ENCODE results near the gene IER5L. TPM values are rescaled to one million over a fixed set of nuclear protein-coding genes. Genes with fewer than 3 reads are reported as not detected.
A peak's percentile ranks its signal among the peaks of the same experiment; 100 is the strongest.

IER5L gene
- total and polyA plus RNA-seq, 9 of the 15 experiments (the other 6 are each of a cell fraction or from before 2014, with no cell fraction given), result 0.14 to 11.9 (median 0.52) TPM

- TF ChIP-seq MEF2D (tag; conservative IDR thresholded peaks at IDR 0.05; ENCODE audit: low read depth) (no peak), SMARCC2 (IDR thresholded peaks at IDR 0.05; ENCODE audit: low read depth) (no peak), ATF6 (CRISPR knock-in tag; IDR thresholded peaks at IDR 0.05) (no peak), ZNF696 (CRISPR knock-in tag; conservative IDR thresholded peaks at IDR 0.05) (no peak), SMARCA5 (IDR thresholded peaks at IDR 0.05) (0 out of 2 replicates have a peak, but pooled peaks have one; percentile 32), ZNF133 (CRISPR knock-in tag; IDR thresholded peaks at IDR 0.05) (no peak), ZNF280A (IDR thresholded peaks at IDR 0.05; ENCODE audit: low read depth, partially characterized antibody) (no peak), MED1 (CRISPR knock-in tag; IDR thresholded peaks at IDR 0.05; ENCODE audit: borderline replicate concordance) (no peak), TCF15 (CRISPR knock-in tag; IDR thresholded peaks at IDR 0.05) (no peak), XRCC5 (IDR thresholded peaks at IDR 0.05; ENCODE audit: low read depth, low read length) (no peak; the same call in none of the 2 replicates), RBFOX2 (IDR thresholded peaks at IDR 0.05; ENCODE audit: low read depth, low read length) (no peak), POLR2AphosphoS5 (IDR thresholded peaks at IDR 0.05; ENCODE audit: control insufficient read depth, insufficient read depth, low read depth, low read length) (no peak), GTF3C2 (IDR thresholded peaks at IDR 0.05; ENCODE audit: borderline replicate concordance, extremely low read depth, insufficient read length) (no peak), KDM2B (CRISPR knock-in tag; IDR thresholded peaks at IDR 0.05) (peak; percentile 4; the same call in 1 of the 2 replicates), SIRT6 (IDR thresholded peaks at IDR 0.05; ENCODE audit: low read depth, low read length) (no peak), ZNF76 (CRISPR knock-in tag; IDR thresholded peaks at IDR 0.05; ENCODE audit: borderline replicate concordance) (no peak), IRF1 (CRISPR knock-in tag; IDR thresholded peaks at IDR 0.05; ENCODE audit: borderline replicate concordance) (no peak), LARP7 (IDR thresholded peaks at IDR 0.05) (no peak), ZNF232 (CRISPR knock-in tag; IDR thresholded peaks at IDR 0.05) (no peak), NR1H2 (CRISPR knock-in tag; IDR thresholded peaks at IDR 0.05) (no peak), TRIM28 (IDR thresholded peaks at IDR 0.05) (no peak)
Observed at GRCh38 chr9:129131300-129132145, 46.5 kb downstream of the IER5L start (continued).

Data from K562 (cell line).